ENCODE results near the gene PLEKHN1.

DNA sequence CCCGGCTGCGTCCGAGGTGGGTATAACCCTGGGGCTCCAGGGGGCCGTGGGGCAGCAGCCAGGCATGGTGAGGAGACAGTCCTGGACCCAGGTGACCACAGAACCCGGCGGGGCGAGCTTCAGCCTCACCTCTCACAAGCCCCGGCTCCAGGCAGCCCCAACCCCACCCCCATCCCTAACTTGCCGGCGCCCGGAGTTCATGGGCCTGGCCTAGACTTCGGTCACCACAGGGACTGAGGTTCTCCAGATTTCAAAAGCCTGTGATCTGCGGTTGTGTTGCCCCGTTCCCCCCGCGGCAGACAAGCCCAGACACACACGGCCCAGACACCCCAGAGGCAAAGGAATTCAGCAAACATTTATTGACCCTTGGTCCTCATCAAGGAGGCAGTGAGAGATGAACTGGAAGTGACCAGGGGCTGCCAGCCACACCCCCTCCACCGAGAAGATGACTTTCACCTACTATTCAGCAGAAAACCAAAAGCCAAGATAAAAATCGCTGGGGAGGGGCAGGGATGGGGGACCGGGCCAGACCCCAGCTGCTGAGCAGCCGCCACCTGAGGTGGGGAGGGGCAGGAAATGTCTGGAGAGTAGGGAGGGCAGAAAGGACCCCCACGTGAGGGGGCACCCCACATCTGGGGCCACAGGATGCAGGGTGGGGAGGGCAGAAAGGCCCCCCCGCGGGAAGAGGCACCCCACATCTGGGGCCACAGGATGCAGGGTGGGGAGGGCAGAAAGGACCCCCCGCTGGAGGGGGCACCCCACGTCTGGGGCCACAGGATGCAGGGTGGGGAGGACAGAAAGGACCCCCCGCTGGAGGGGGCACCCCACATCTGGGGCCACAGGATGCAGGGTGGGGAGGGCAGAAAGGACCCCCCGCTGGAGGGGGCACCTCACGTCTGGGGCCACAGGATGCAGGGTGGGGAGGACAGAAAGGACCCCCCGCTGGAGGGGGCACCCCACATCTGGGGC lies 29.7 kb downstream of the PLEKHN1 start:
- TF ChIP-seq POLR2AphosphoS5 (IDR thresholded peaks at IDR 0.05; ENCODE audit: borderline replicate concordance, low read depth, low read length): no peak
- TF ChIP-seq EZH2 (IDR thresholded peaks at IDR 0.05): no peak

All from SK-N-MC (cell line).